Retina (tissue), 1 donor: Measurements from ENCODE around the gene COL17A1.

Source experiments
- DNase-seq: peaks from one replicate; pipeline ENCODE4 v3.0.0-alpha.2; 2016

The COL17A1 gene

GRCh38 chr10:104029521-104029860, 56.2 kb downstream of the COL17A1 start:
- no peak for DNase-seq

- no peak for DNase-seq
Observed at GRCh38 chr10:104028823-104029520, 56.7 kb downstream of the COL17A1 start.

DNA sequence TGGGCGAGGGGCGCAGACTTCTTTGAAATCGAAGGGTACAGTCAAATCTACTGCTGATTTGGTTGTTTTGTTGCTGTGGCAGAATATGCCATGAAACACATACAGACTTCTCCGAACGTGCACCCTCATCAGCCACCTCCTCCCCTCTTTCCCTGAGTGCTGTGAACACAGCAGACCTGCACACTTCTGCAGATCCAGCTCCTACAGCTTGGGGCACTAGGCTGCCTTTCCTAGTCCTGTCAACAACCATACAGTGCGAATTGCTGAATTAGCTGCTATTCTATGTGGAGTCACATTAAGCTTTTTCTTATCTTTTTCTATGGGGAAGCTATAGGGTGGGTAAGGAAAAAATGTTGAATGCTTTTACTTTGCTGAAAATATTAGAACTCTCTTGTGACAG, 57.5 kb downstream of the COL17A1 start:
- DNase-seq, result no peak

DNA sequence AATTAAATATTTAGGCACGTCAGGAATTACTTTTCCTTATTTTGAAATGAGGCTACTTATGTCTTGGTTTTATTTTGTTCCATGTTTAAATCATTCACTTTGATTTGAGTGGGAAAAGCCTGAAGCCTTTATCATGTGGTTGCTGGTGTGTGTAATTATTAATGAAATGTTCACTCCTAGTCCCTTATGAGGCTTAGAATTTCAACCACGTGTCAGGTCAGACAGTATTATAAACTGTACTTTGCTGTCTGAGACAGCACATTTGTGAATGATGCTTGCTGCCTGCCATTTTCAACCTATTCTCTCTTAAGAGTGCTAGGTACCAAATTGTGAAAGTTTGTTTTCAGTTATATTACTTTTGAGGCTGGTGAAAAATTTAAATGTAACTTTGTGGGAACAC, 58.9 kb downstream of the COL17A1 start:
- no peak for DNase-seq

DNA sequence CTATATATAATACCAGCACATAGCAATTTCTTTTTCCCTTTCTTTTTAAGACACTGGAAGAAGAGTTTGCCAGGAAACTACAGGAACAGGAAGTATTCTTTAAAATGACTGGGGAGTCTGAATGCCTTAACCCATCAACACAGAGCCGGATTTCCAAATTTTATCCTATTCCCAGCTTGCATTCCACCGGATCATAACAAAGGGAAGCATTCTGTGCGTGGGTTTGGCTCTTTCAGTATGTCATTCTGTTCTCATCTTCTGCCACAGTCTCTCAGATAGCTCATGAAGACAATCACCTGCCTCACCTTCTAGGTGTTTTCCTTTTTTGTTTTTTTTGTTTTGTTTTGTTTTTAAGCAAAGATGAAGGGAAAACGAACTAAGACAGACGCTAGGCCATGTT, 60.2 kb downstream of the COL17A1 start:
- no peak for DNase-seq

DNA sequence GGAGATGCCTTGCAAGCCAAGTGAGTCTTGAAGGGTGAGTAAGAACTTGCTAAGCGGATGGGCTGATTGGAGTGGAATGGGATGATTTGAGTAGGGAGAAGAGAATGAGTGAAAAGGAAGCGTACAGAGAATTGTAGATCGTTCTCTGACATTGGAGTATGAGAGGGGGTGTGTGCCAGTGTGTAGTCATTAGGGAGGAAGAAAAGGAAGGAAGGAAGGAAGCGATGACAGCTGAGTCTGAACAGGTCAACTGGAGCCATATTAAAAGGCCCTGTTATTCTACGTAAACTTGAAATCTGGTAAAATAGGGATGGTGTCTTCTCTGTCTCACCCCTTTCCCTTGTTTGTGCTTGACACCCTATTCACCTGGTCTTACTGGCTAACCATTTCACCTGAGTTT, 63.7 kb downstream of the COL17A1 start:
- no peak for DNase-seq

- DNase-seq, result no peak
Observed at GRCh38 chr10:104021246-104021645, 64.4 kb downstream of the COL17A1 start.

- DNase-seq, result no peak
Observed at GRCh38 chr10:104020020-104020419, 65.7 kb downstream of the COL17A1 start.

- DNase-seq, result no peak
Observed at GRCh38 chr10:104018471-104018870, 67.2 kb downstream of the COL17A1 start.

- DNase-seq, result no peak
Observed at GRCh38 chr10:104016661-104017060, 69.0 kb downstream of the COL17A1 start.

DNA sequence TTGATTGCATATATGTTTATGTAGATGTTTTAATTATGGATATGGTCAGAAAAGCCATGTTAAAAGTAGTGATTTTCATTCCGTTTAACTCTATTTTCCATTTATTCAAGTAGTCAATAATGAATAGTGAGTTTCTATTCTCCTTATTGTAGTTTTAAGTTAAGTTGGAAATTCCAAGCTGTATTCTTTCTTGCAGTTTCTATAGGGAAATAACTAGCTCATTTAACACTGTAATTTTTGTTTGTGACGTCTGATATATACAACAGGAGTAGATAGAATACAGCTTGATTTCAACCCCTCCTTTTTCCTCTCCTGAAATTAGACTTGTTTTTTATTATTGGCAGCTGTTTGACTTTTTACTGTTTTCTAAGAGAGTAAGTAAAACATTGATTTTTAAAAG, 71.5 kb downstream of the COL17A1 start:
- no peak for DNase-seq

DNA sequence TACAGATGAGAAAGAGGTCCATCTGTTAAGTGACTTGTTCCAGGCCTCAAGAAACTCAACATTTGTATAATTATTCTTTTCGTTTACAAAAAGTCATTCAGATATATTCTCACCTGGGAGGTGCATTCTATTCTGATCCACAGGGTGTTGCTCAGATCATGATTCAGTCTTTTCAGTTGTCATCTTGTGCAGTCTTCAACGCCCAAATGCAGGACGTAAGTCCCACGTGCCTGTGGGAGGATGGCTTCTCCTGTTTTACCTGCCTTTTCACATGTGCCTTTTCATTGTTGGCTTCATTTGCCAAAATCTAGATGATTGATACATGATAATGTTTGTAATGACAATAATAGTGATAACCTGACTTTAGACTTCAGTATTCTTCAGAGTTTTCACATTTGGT, 72.2 kb downstream of the COL17A1 start:
- DNase-seq, result no peak

DNA sequence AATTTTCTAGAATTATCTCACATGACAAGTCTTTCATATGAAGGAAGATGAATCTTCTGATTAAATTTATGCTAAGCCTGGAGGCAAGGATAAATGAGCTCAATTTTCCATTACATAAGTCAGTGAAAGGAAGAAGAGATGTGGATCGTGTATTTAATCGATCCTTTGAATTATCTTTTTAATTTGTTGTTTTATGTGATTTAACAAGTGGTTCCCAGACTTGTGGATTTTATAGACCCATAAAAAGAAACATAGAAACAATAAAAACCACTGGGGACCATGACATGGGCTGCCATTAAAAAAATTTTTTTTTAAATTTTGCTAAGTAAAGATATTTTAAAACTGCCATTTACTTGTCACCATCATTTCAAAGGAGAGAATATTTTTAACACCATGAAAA, 73.8 kb downstream of the COL17A1 start:
- DNase-seq, result no peak

DNA sequence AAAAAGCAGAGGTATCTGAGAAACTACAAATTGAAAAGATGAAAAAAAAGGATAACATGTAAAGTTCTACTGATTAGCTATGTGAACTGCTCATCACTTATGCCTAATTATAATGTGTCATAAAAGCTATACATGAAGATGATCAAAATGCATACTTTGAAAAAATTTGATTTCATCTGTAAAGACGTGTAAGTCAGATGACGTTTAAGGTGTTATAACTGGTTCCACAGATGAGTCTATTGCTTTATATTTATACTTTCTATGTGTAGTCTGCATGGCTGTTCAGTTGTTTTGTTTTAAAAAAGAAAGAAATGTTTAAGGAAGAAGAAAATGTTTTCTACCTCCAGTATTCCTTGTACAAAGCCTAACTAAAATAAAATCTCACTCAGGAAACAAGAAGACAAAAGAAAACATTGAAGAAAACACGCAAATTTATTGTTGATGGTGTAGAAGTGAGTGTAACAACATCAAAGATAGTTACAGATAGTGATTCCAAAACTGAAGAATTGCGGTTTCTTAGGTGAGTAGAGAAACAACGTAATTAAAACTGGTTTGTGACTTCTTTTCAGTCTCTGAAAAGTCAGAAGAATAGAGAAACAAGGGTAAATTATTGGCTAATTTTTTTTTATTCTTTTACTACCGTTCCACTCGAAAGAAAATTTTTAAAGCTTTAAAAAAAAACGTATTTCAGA, 80.4 kb downstream of the COL17A1 start:
- DNase-seq, result no peak

GRCh38 chr10:104002911-104003310, 82.8 kb downstream of the COL17A1 start:
- no peak for DNase-seq

DNA sequence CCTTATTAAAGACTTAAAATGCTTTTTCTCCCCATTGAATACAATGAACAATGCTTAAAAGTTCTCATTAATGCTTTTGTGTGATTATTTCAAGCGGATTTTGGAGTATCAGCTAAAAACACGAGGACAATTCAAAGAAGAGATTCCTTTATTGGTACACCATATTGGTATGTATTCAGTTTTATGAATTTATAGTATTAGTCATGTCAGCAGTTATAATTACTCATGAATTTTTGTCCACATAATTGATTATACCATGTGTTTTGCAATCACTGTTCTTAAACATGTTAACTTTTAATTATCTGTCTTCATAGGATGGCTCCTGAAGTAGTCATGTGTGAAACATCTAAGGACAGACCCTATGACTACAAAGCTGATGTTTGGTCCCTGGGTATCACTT, 86.9 kb downstream of the COL17A1 start:
- DNase-seq, result no peak

DNA sequence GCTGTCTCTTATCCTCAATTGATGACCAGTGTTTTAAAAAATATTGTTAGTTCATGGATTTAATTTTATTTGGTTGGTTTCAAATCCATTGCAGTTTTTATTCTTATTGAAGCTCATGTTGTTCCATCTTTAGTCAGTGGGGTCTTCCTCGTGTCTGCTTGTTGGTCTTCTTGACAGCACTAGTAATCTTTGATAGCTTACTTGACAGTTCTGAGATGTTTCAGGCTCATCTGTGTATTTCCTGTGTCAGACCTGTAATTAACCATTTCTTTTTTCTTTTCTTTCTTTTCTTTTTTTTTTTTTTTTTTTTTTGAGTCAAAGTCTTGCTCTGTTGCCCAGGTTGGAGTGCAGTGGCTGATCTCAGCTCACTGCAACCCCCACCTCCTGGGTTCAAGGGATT, 90.5 kb downstream of the COL17A1 start:
- DNase-seq, result no peak

DNA sequence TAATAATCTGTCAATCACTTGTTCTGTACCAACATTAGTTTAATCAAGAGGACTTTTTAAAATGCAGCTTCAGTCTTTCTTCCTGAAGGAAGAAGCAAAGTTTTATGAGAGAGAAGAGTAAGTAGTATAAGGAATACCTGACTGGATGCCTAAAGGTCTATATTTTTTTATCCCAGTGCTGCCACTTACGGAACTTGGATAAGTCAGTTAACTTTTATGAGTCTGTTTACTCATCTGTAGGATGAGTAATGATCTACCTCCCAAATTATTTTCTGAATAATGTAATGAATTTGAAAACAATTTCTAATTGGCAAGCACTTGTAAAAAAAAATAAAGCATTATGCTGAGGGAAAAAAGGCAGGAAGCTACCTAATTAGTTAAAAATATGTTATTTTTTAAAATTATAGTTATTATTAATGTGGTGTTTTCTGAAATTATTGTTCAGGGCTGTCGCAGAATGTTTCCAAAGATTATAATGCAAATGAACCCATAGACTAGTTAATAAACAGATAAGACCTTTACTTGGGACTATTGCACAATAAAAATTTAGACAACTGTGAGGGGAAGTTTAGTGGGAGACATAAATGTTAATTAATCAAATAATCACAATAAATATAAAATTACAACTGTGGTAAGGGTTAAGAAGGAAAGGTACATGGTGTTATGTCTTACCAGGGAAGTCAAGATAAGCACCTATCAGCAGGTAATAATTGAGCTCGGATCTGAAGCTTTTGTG, 94.1 kb downstream of the COL17A1 start:
- no peak for DNase-seq

DNA sequence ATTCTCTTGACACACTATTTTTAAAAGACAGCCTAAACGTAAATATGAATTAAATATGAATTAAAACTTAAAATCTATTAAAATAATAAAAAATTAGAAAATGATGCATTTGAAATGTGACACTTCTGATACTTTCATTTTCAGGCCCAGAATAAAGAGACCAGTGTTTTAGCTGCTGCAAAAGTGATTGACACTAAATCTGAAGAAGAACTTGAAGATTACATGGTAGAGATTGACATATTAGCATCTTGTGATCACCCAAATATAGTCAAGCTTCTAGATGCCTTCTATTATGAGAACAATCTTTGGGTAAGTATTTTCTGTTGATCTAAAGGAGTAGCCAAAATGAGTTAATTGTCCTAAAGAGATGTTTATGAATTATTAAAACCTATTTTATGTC, 95.1 kb downstream of the COL17A1 start:
- DNase-seq, result no peak

DNA sequence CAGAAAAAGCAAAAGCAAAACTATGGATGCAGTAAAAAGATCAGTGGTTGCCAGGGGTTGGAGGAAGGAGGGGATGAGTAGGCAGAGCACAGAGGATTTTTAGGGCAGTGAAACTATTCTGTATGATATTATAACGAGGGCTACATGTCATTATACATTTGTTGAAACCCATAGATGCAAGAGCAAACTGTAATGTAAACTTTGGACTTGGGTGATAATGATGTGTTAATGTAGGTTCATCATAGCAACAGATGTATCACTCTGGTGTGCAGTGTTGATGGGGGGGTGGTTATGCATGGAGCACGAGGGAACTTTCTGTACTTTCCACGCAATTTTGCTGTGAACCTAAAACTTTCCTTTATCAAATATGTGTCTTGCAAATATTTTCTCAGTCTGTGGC, 95.6 kb downstream of the COL17A1 start:
- no peak for DNase-seq

- no peak for DNase-seq
Observed at GRCh38 chr10:103986360-103986759, 99.3 kb downstream of the COL17A1 start.

DNA sequence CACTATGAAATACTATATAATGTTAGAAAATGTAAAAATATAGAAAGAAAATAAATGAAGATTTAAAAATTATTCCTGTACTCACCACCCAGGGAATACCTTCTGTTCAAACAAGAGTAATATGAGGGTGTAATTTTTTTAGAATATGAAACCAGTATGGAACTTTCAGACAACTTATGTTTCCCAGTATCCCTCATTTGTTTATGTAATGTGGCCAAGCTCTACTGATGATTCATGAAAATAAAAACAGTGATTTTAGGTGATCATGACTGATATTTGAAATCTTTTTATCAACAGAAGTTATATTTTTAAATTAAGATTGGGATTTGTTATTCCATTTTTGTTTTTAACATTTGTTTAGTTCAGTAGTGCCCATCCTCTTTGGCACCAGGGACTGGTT, 100.0 kb downstream of the COL17A1 start:
- DNase-seq, result no peak

DNA sequence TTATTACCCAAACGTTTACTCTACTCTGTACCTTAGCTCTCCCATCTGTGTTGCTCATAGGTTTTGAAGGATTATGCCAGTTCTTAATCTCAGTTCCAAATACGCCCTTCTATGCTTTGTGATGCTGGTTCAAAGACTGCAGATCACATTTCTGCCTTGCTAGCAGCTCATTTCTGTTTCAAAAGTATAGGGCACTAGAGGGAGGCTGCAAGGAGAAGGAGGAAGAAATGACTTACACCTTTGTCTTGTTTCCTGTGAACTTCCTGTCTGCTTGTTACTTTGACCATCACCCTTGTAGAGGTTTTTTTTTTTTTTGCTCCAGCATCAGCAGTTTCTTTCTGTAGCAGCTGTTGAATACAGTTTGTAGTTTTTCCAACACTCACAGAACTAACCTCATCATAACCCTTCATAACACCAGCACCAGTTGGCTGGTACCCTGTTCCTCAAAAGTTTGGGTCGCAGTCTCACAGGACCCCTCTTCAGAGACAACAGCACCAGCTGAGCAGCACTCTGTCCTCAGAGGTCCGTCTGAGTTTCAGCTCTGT, 102.2 kb downstream of the COL17A1 start:
- no peak for DNase-seq

DNA sequence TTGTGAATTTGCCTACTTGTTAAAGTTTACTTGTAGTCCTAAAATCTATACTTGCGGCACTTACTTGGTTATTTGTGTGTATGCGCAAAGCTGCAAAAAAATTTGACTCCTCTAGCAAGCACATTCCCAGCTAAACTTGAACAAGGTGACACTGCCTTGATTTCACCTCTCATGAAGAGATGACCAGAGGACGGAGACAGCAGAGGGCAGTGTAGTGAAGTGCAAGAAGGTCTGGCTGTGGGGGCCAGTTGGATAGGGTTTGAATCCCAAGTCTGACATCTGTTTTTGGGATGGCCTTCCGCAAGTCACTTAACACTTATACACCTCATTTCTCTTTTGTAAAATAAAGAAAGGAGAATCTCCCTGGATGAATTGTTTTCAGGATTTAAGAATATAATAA, 103.0 kb downstream of the COL17A1 start:
- DNase-seq, result no peak
